Renal pelvis (tissue), 4 donors: ENCODE results near the gene FGGY. TPM values are rescaled to one million over a fixed set of nuclear protein-coding genes. Genes with fewer than 3 reads are reported as not detected.
"Not testable (repeated sequence)": the region's sequence is repeated elsewhere in the genome, so short reads cannot be mapped to it uniquely, and the experiment has no call there.

Source experiments
- DNase-seq: peaks from one replicate; pipeline ENCODE4 v3.0.0-alpha.2; 2013
- polyA plus RNA-seq, 3 donors: library from polyadenylated mRNA; unstranded; fragments of 120-200 nt; gene quantifications; one replicate each; pipeline ENCODE4 v1.2.1, GENCODE V29; 2013; ENCODE audit not compliant: insufficient read length in 3 of 3

FGGY gene
- polyA plus RNA-seq, 3 donors: 21.3 to 24.9 (median 23.3) TPM

DNA sequence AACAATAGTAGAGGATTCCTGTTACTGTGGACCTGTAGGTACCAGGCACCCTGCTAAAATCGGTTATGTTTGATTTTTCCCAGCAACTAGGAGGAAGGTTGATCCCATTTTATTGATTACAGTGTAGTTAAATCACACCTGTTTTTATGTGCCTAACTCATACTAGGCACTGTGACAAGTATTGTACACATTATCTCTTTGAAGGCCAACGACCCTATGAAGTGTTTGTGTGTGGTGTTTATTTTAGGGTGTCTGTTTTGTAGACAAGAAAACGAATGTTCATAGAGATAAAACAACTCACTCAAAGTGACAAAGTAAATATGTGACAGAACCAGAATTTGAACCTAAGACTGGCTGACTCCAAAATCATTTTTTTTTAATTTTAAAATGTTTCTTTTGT, 49.5 kb downstream of the FGGY start:
- no peak for DNase-seq

DNA sequence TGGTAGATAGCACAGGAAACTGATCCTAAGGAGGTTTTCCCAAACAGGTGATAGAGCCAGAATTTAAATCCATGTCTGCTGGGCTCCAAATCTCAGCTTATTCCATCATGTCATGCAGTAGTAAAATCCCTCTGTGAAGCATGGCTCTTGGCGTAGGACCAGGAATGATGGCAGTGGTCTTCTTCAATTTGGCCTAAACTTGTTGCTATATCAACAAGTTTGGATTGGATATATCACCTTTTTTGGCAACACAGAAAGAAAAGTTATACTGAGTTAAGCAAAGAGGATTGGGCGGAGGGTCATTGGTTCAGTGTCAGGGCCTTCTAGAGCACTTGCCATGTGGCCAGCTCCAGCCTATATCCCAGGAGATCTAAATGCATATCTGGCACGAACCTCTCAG, 52.2 kb downstream of the FGGY start:
- no peak for DNase-seq

GRCh38 chr1:59350521-59350920, 53.6 kb downstream of the FGGY start:
- no peak for DNase-seq

- DNase-seq: no peak
These were observed 55.2 kb downstream of the FGGY start for GRCh38 chr1:59352065-59352464.

GRCh38 chr1:59353453-59353852, 56.6 kb downstream of the FGGY start:
- no peak for DNase-seq

DNA sequence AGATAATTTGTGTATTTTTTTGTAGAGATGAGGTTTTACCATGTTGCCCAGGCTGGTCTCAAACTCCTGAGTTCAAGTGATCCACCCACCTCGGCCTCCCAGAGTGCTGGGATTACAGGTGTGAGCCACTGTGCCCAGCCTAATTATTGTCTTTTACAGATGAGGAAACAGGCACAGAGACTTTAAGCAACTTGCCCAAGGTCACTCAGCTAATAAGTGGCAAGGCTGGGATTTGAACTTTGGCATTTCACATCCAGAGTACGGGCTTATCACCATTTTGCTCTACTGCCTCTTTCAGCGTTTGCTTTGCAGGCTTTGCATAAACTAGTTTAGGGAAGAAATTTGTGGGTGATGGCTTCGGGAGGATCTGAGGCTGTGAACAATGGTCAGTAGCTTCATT, 57.3 kb downstream of the FGGY start:
- not testable (repeated sequence) for DNase-seq

GRCh38 chr1:59354709-59355337, 57.9 kb downstream of the FGGY start:
- no peak for DNase-seq

- DNase-seq: no peak
These were observed 58.5 kb downstream of the FGGY start for GRCh38 chr1:59355361-59355760.

GRCh38 chr1:59356627-59357026, 59.7 kb downstream of the FGGY start:
- DNase-seq: no peak

- peak; percentile 50 for DNase-seq
These were observed 60.9 kb downstream of the FGGY start for GRCh38 chr1:59357645-59358320.

GRCh38 chr1:59359325-59359724, 62.4 kb downstream of the FGGY start:
- no peak for DNase-seq

DNA sequence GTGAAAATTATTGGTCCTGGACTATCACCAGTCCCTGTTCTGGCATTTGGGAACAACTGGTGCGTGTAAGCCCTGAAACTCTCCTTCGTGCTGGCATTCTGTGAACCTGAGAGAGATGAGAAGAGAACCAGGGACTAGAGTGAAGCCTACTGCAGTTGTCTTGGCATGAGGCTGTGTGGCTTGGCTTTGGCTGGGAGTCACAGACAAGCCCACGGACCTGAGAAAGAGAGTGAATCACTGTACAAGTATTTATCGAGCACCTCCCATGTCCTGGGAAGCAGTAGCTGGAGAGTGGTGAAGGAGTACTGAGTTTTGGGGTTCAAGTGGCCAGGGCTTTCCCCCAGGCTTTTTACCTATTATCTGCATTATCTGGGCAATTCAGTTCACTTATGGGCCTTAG, 63.3 kb downstream of the FGGY start:
- DNase-seq: no peak

DNA sequence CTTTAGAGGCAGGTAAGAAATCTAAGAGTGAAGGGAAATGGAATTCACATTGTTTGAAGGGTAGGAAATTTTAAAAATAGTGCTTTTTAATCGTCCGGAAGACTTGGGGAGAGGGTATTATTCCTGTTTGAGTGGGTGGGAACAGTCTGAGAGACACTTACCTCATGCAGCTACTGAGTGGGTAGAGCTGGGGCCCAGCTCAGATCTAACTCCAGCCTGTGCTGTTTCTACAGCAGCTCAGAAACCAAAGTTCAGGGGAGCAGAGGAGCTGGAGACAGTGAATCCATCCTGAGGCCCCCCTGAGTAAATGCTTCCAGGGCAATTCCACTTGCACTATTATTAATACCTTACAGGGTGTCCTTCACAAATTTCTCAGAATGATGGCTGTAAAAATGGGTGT, 63.8 kb downstream of the FGGY start:
- no peak for DNase-seq

GRCh38 chr1:59361766-59362165, 64.9 kb downstream of the FGGY start:
- no peak for DNase-seq

DNA sequence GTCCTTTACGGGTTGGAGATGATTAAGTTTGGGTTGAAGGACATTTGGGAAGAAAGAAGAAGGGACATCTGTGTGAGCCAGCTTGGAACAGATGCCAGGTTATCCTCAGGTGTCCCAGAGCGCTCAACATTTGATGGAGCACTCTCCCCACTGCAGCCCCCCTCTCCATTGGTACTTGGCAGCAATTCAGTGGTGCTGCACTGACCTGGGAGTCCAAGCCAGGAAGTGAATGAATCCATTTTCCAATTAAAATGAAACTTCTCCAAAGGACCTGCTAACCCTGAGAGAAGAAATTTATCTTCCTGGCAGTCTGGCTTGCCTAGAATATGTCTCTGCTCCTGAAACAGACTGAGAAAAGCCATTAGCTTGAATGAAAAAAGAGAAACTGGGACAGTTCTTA, 67.1 kb downstream of the FGGY start:
- DNase-seq: no peak

- no peak for DNase-seq
These were observed 69.5 kb downstream of the FGGY start for GRCh38 chr1:59366346-59366745.

DNA sequence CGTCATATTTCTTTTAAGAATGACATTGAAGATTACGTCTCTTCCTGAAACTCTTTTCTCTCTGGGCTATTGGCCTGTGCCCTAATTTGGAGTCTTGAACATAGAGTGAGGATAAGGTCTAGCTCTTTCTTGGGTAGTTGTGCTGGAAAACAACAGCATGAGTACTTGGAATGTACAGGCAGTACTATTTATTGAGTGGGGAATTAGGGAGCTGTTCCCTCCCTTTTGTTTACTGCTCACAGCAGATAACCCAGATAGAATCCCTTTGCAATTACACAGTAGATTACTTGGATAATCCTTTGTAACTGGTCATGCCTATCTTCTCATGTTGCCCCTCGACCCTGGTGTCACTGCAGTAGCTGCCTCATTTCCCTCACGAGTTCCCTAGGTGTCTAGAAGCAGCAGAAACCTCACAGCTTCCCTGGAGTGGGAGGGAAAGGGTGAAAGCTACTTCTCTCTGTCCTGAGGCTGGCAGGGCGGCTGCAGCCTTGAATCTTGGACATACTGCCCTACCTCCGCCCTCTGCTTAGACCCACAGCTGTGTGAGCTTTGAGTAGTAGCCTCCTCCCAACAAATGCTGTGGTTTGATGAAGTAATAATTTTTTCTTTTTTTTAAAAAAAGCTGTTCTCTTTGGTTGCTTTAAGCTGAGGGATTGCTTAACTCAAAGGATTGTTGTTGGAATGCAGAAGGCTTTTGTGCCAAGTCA, 70.6 kb downstream of the FGGY start:
- DNase-seq: no peak

- no peak for DNase-seq
These were observed 71.2 kb downstream of the FGGY start for GRCh38 chr1:59368008-59368670.

- no peak for DNase-seq
These were observed 78.7 kb downstream of the FGGY start for GRCh38 chr1:59375321-59376220.

DNA sequence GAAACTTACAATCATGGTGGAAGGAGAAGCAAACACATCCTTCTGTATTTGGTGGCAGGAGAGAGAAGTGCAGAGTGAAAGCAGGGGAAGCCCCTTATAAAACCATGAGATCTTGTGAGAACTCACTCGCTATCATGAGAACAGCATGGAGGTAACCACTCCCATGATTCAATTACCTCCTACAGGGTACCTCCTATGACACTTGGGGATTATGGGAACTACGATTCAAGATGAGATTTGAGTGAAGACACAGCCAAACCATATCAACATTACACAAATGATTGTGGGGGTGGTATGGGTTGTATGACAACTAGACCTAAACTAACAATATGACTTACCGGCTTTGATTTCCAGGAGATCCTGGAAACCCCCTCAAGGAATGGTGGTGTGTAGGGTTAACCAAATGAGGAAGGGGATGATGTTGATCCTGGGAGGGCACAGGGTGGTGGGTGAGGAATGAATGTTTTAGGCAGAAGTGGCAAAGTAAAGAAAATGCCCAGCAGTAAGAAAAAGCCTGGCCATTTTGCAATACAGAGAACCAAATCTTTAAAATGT, 80.5 kb downstream of the FGGY start:
- DNase-seq: no peak

DNA sequence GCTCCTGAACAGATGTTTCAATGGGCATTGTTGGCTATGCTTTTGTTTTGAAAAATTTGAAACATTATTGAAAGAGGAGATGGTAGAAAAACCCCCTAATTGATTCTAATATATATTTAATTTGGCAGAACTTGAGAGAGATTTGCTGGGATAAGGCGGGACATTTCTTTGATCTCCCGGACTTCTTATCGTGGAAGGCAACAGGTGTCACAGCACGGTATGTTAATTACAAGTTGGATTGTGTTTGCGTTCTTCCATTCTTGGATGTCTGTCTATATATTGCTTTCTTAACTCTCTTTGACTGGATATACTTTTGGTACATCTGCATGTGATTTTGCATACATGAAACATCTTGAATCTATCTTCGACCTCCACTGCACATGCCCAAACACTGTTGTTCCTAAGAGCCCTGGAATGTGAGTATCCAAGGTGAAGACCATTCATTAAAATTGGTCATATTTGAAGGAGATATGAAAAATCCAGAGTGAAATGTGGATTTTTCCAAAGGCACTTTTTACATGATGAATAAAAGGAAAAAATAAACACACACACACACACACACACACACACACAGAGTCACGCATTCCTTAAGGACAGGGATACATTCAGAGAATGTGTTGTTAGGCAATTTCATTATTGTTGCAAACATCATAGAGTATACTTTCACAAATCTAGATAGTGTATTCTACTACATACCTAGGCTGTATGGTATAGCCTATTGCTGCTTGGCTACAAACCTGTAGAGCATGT, 81.9 kb downstream of the FGGY start:
- DNase-seq: no peak
